ENCODE results near the gene RARB. TPM values are rescaled to one million over a fixed set of nuclear protein-coding genes. Genes with fewer than 3 reads are reported as not detected.

Gene RARB
- total and polyA plus RNA-seq, 7 experiments from 2014 or later, result 0.07 to 0.13 TPM; not detected in 5

DNA sequence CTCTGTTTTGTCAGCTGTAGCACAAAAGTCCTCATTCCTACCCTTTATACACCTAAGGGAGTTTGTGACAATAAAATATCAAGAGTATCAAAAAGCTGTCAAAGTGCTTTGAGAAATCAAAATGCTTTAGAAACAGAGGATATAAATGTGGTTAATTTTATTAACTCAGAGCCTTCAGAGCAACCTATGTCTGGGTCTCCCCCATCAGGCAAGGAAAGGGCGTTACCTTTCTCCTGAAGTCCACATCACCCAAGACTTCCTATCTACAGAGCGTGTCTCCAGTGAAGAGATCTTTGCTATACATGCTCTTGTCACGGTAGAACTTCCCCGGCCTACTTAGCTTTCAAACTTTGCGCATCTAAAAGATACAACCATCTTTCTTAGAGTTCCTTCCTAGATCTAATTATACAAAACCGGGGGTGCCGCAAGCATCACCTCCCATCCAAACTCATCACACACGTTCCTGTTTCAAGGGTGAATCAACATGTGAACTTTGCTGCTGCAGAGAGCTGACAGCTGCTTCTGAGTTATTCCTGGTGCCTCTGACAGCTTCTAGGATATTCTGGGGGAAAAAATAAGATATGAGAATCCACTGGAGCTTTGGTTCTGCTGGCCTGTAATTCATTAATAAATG is 93.0 kb downstream of the RARB start:
- Mint-ChIP-seq H3K9me3 (no peaks in the 10 kb centered on the region), H3K4me1 (peaks cover 0 to 7% (median 0%) of the 10 kb centered on the region in 7 donors), H3K27me3 (peaks cover 0 to 43% (median 21%) of the 10 kb centered on the region in 5 donors), H3K36me3 (peaks cover 0 to 3% (median 0%) of the 10 kb centered on the region in 5 donors), H3K27ac (no peak overlapping the region), H3K4me3 (no peak overlapping the region)
- Histone ChIP-seq H3K4me3 (ENCODE audit: low read length) (no peak overlapping the region), H3K36me3 (ENCODE audit: control insufficient read depth in 2 of 3, insufficient read depth in 3 of 3, low read length in 3 of 3) (no peaks in the 10 kb centered on the region), H3K9me3 (ENCODE audit: control insufficient read depth in 2 of 3, low read length in 3 of 3) (no peaks in the 10 kb centered on the region), H3K27me3 (ENCODE audit: control insufficient read depth in 2 of 2, insufficient read depth in 2 of 2, low read length in 2 of 2) (no peaks in the 10 kb centered on the region), H3K27ac (ENCODE audit: low read depth, low read length) (no peak overlapping the region), H3K4me1 (ENCODE audit: control insufficient read depth in 2 of 2, insufficient read depth in 2 of 2, low read length in 2 of 2) (no peaks in the 10 kb centered on the region)
- POLR2A ChIA-PET, result no interaction called here
- no peak for DNase-seq
- intact Hi-C loops (cut with micrococcal nuclease), result no loop called here
- CTCF ChIA-PET, result no interaction called here
- no peak for ATAC-seq

DNA sequence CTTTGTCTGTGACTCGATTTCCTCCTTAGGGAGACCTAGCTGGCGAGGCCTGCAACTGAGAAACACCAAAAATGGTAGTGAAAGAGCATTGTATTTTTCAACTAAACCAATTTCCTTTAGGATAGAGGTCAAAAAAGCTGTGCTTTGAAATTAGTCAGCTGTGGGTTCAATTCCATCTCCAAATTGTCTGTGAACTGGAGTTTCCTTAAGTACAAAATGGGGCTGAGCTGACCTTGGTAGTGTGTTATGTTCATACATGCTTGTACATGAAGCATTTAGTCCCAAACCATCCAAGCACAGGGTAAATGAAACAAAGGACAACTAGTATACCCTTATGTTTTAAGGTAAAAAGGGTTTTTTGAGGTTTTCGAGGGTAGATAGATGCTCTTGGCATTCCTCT is 99.3 kb downstream of the RARB start:
- Histone ChIP-seq H3K4me1 (ENCODE audit: control insufficient read depth in 2 of 2, insufficient read depth in 2 of 2, low read length in 2 of 2) (no peaks in the 10 kb centered on the region), H3K27me3 (ENCODE audit: control insufficient read depth in 2 of 2, insufficient read depth in 2 of 2, low read length in 2 of 2) (no peaks in the 10 kb centered on the region), H3K36me3 (ENCODE audit: control insufficient read depth in 2 of 3, insufficient read depth in 3 of 3, low read length in 3 of 3) (no peaks in the 10 kb centered on the region), H3K27ac (ENCODE audit: low read depth, low read length) (no peak overlapping the region), H3K4me3 (ENCODE audit: low read length) (no peak overlapping the region), H3K9me3 (ENCODE audit: control insufficient read depth in 2 of 3, low read length in 3 of 3) (no peaks in the 10 kb centered on the region)
- intact Hi-C loops (cut with micrococcal nuclease), result no loop called here
- peaks cover 0 to 14% (median 8%) of the 10 kb centered on the region in 11 donors for H3K9me3 Mint-ChIP-seq
- POLR2A ChIA-PET, result no interaction called here
- peaks cover 0 to 10% (median 0%) of the 10 kb centered on the region in 7 donors for H3K4me1 Mint-ChIP-seq
- peaks cover 0 to 4% (median 0%) of the 10 kb centered on the region in 5 donors for H3K36me3 Mint-ChIP-seq
- no peak overlapping the region for H3K27ac Mint-ChIP-seq
- DNase-seq (no peak), ATAC-seq (no peak)
- H3K27me3 Mint-ChIP-seq, result peaks cover 0 to 24% (median 5%) of the 10 kb centered on the region in 5 donors
- no peak overlapping the region for H3K4me3 Mint-ChIP-seq
- CTCF ChIA-PET, result no interaction called here

DNA sequence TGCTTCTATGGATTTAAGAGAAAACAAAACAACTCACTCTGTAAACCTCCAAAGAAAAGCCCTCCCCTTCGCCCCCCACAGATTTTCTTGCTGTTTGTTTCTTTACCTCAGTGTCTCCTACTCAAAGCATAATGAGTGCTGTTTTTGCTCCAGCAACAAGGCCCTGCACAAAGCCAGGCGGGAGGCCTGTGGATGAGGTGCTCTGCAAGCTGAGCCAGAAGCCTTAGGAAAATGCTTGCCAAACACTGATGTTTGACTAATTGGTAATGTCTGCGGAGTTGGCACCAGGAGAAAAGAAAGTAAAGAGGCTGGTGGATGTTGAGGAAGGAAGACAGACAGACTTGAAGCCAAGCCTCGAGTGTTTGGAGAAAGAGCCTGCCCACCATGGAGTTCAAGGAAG is 99.7 kb downstream of the RARB start:
- Mint-ChIP-seq H3K4me3 (no peak overlapping the region), H3K9me3 (peaks cover 0 to 18% (median 9%) of the 10 kb centered on the region in 11 donors), H3K27me3 (peaks cover 0 to 21% (median 5%) of the 10 kb centered on the region in 5 donors), H3K36me3 (peaks cover 0 to 4% (median 0%) of the 10 kb centered on the region in 5 donors), H3K4me1 (peaks cover 0 to 10% (median 0%) of the 10 kb centered on the region in 7 donors), H3K27ac (peak overlapping the region in 1 of 9 donors; percentile 0)
- DNase-seq (no peak), ATAC-seq (no peak)
- Histone ChIP-seq H3K27me3 (ENCODE audit: control insufficient read depth in 2 of 2, insufficient read depth in 2 of 2, low read length in 2 of 2) (no peaks in the 10 kb centered on the region), H3K36me3 (ENCODE audit: control insufficient read depth in 2 of 3, insufficient read depth in 3 of 3, low read length in 3 of 3) (no peaks in the 10 kb centered on the region), H3K4me1 (ENCODE audit: control insufficient read depth in 2 of 2, insufficient read depth in 2 of 2, low read length in 2 of 2) (no peaks in the 10 kb centered on the region), H3K9me3 (ENCODE audit: control insufficient read depth in 2 of 3, low read length in 3 of 3) (no peaks in the 10 kb centered on the region), H3K4me3 (ENCODE audit: low read length) (no peak overlapping the region), H3K27ac (ENCODE audit: low read depth, low read length) (no peak overlapping the region)
- intact Hi-C loops (cut with micrococcal nuclease), result no loop called here
- ChIA-PET POLR2A (no interaction called here), CTCF (no interaction called here)

DNA sequence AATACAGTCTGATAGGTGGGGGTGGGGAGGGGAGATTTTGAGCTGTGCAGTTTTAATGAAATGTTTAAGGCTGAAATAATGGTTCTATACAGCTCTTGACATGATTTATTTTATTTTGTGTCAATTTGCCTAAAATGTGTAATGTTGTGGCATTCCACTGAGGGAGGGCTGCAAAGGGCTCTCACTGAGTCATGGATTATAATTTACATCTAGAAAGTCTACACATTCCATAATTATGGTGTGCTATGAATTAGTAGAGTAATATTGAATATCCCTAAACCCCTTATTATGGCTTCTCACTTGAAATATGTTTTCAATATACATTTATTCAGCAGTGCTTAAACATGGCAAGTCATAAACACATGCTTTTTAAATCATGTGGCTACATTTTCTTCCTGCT is 103.9 kb downstream of the RARB start:
- Histone ChIP-seq H3K4me1 (ENCODE audit: control insufficient read depth in 2 of 2, insufficient read depth in 2 of 2, low read length in 2 of 2) (no peaks in the 10 kb centered on the region), H3K27me3 (ENCODE audit: control insufficient read depth in 2 of 2, insufficient read depth in 2 of 2, low read length in 2 of 2) (no peaks in the 10 kb centered on the region), H3K27ac (ENCODE audit: low read depth, low read length) (no peak overlapping the region), H3K9me3 (ENCODE audit: control insufficient read depth in 2 of 3, low read length in 3 of 3) (no peaks in the 10 kb centered on the region), H3K36me3 (ENCODE audit: control insufficient read depth in 2 of 3, insufficient read depth in 3 of 3, low read length in 3 of 3) (no peaks in the 10 kb centered on the region), H3K4me3 (ENCODE audit: low read length) (no peak overlapping the region)
- H3K36me3 Mint-ChIP-seq, result peaks cover 0 to 3% (median 0%) of the 10 kb centered on the region in 5 donors
- ATAC-seq (no peak), DNase-seq (no peak)
- peaks cover 0 to 1% (median 0%) of the 10 kb centered on the region in 7 donors for H3K4me1 Mint-ChIP-seq
- peaks cover 0 to 11% (median 5%) of the 10 kb centered on the region in 5 donors for H3K27me3 Mint-ChIP-seq
- peaks cover 2 to 18% (median 10%) of the 10 kb centered on the region in 11 donors for H3K9me3 Mint-ChIP-seq
- H3K4me3 Mint-ChIP-seq, result no peak overlapping the region
- ChIA-PET POLR2A (no interaction called here), CTCF (no interaction called here)
- no peak overlapping the region for H3K27ac Mint-ChIP-seq
- intact Hi-C loops (cut with micrococcal nuclease), result no loop called here

DNA sequence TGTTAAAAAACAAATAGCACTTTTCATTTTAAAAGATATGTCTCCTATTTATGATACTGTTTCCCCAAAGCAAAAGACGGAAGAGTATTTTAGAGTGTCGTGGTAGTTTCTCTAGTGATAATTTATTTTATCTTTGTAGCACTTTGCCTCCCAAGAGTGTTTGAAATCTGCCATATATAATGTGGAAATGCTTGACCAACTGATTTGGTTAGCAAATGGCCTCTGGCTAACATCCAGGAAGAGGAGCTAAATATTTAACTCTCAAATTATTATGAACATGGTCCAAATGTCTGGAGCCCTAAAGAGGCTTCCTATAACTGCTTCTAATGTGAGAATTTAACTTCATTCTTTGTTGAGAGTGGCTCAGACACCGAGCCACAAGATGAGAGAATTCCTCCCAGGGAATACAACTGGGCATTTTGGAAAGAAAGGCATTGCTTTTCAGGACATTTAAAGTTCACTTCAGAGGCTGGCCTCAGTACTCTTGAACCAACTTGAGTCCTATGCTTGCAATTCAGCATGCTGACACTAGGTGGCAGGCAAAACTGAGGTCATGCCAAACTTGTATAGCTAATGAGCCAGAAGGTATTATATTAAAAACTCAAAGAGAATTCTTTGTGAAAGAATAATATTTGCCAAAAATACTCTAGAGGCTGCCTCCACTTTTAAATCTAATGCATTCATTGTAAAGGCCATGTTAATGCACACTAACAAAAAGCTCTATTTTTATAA is 104.5 kb downstream of the RARB start:
- ATAC-seq, result no peak

DNA sequence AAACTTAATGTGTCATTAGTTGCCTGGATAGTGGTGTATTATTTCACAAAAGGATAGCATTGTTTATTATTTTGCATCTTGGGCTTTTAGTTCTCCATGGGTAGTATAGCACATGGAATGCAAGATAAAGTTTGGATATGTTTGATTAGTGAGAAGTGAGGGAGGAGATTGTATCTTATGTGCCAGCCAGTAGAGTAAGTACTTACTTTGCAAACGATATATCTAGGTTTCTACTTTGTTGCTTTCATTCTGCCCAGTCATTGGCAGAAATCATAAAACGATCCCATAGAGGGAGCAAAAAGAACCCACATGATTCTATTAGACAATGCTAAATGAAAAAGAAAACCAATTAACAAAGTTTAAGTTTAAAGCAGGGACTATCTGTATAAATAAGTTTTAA is 105.3 kb downstream of the RARB start:
- no peak for DNase-seq
- intact Hi-C loops (cut with micrococcal nuclease), result no loop called here
- no peaks in the 10 kb centered on the region for H3K4me1 ChIP-seq (ENCODE audit: control insufficient read depth in 2 of 2, insufficient read depth in 2 of 2, low read length in 2 of 2)
- H3K4me3 Mint-ChIP-seq, result no peak overlapping the region
- H3K4me3 ChIP-seq (ENCODE audit: low read length), result no peak overlapping the region
- peaks cover 0 to 3% (median 0%) of the 10 kb centered on the region in 5 donors for H3K36me3 Mint-ChIP-seq
- H3K27me3 Mint-ChIP-seq, result peaks cover 0 to 7% (median 2%) of the 10 kb centered on the region in 5 donors
- ChIA-PET CTCF (interaction anchor here (0.6 kb wide), 1 partner anchor 361 kb away, joined by 3 read pairs; no protein-coding TSS in a partner anchor), POLR2A (no interaction called here)
- H3K9me3 ChIP-seq (ENCODE audit: control insufficient read depth in 2 of 3, low read length in 3 of 3), result no peaks in the 10 kb centered on the region
- peaks cover 2 to 18% (median 10%) of the 10 kb centered on the region in 11 donors for H3K9me3 Mint-ChIP-seq
- no peaks in the 10 kb centered on the region for H3K27me3 ChIP-seq (ENCODE audit: control insufficient read depth in 2 of 2, insufficient read depth in 2 of 2, low read length in 2 of 2)
- H3K4me1 Mint-ChIP-seq, result peaks cover 0 to 1% (median 0%) of the 10 kb centered on the region in 7 donors
- no peak overlapping the region for H3K27ac ChIP-seq (ENCODE audit: low read depth, low read length)
- no peak for ATAC-seq
- H3K36me3 ChIP-seq (ENCODE audit: control insufficient read depth in 2 of 3, insufficient read depth in 3 of 3, low read length in 3 of 3), result no peaks in the 10 kb centered on the region
- no peak overlapping the region for H3K27ac Mint-ChIP-seq

More for the DNA sequence above, 104.5 kb downstream of the RARB start:
- Mint-ChIP-seq H3K4me1 (peaks cover 0 to 1% (median 0%) of the 10 kb centered on the region in 7 donors), H3K27ac (no peak overlapping the region), H3K4me3 (no peak overlapping the region), H3K36me3 (peaks cover 0 to 3% (median 0%) of the 10 kb centered on the region in 5 donors), H3K27me3 (peaks cover 0 to 11% (median 5%) of the 10 kb centered on the region in 5 donors), H3K9me3 (peaks cover 2 to 18% (median 10%) of the 10 kb centered on the region in 11 donors)
- no peak overlapping the region for H3K4me3 ChIP-seq (ENCODE audit: low read length)
- no peak overlapping the region for H3K27ac ChIP-seq (ENCODE audit: low read depth, low read length)
- H3K27me3 ChIP-seq (ENCODE audit: control insufficient read depth in 2 of 2, insufficient read depth in 2 of 2, low read length in 2 of 2), result no peaks in the 10 kb centered on the region
- CTCF ChIA-PET, result no interaction called here
- DNase-seq, result no peak
- H3K36me3 ChIP-seq (ENCODE audit: control insufficient read depth in 2 of 3, insufficient read depth in 3 of 3, low read length in 3 of 3), result no peaks in the 10 kb centered on the region
- no peaks in the 10 kb centered on the region for H3K4me1 ChIP-seq (ENCODE audit: control insufficient read depth in 2 of 2, insufficient read depth in 2 of 2, low read length in 2 of 2)
- POLR2A ChIA-PET, result no interaction called here
- H3K9me3 ChIP-seq (ENCODE audit: control insufficient read depth in 2 of 3, low read length in 3 of 3), result no peaks in the 10 kb centered on the region
- intact Hi-C loops (cut with micrococcal nuclease), result no loop called here
